Measurements from ENCODE around the gene LMX1B. TPM values are rescaled to one million over a fixed set of nuclear protein-coding genes. Genes with fewer than 3 reads are reported as not detected.
"Not testable (repeated sequence)": the region's sequence is repeated elsewhere in the genome, so short reads cannot be mapped to it uniquely, and the experiment has no call there.

LMX1B gene
- total RNA-seq, 1 donor from 2014 or later, result under 0.01 TPM

DNA sequence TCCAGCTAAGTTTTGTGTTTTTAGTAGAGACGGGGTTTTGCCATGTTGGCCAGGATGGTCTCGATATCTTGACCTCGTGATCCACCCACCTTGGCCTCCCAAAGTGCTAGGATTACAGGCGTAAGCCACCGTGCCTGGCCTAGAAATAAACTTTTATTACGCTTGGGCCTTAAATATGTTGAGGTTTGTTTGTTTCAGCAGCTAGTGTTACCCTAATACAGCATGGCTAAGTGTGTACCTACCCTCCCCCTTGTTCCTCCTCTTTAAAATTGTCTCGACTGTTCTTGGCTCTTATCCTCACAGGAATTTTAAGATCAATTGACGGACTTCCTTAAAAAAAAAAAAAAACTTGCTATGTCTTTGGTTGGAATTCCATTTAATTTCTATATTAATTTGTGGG, 114.5 kb downstream of the LMX1B start:
- not testable (repeated sequence) for H3K4me3 ChIP-seq (ENCODE audit: low read length in 3 of 3); H3K27ac ChIP-seq (ENCODE audit: low read depth, low read length); H3K9me3 ChIP-seq (ENCODE audit: control insufficient read depth in 3 of 3, low read length in 3 of 3); H3K9ac ChIP-seq (ENCODE audit: low read depth in 1 of 3, low read length in 3 of 3); H3K4me1 ChIP-seq (ENCODE audit: control insufficient read depth in 3 of 3, insufficient read depth in 3 of 3, low read length in 3 of 3); H3K36me3 ChIP-seq (ENCODE audit: control insufficient read depth in 3 of 3, insufficient read depth in 3 of 3, low read length in 3 of 3)
- H3K27me3 ChIP-seq (ENCODE audit: control insufficient read depth in 3 of 3, insufficient read depth in 3 of 3, low read length in 3 of 3), result peaks cover 9 to 17% (median 15%) of the 10 kb centered on the region in 3 donors

DNA sequence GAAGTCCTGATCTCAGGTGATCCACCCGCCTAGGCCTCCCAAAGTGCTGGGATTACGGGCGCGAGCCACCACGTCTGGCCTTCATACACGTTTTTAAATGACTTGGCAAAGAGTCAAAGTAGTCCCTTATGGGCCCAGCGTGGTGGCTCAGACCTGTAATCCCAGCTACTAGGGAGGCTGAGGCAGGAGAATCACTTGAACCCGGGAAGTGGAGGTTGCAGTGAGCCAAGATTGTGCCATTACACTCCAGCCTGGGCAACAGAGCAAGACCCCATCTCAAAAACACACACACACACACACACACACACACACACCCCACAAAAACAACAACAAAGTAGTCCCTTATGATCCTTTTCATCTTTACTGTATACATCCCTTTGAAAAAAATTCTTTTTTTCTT, 116.9 kb downstream of the LMX1B start:
- H3K4me3 ChIP-seq (ENCODE audit: low read length in 3 of 3); H3K36me3 ChIP-seq (ENCODE audit: control insufficient read depth in 3 of 3, insufficient read depth in 3 of 3, low read length in 3 of 3); H3K27ac ChIP-seq (ENCODE audit: low read depth, low read length); H3K27me3 ChIP-seq (ENCODE audit: control insufficient read depth in 3 of 3, insufficient read depth in 3 of 3, low read length in 3 of 3); H3K9me3 ChIP-seq (ENCODE audit: control insufficient read depth in 3 of 3, low read length in 3 of 3); H3K4me1 ChIP-seq (ENCODE audit: control insufficient read depth in 3 of 3, insufficient read depth in 3 of 3, low read length in 3 of 3); H3K9ac ChIP-seq (ENCODE audit: low read depth in 1 of 3, low read length in 3 of 3): not testable (repeated sequence)

DNA sequence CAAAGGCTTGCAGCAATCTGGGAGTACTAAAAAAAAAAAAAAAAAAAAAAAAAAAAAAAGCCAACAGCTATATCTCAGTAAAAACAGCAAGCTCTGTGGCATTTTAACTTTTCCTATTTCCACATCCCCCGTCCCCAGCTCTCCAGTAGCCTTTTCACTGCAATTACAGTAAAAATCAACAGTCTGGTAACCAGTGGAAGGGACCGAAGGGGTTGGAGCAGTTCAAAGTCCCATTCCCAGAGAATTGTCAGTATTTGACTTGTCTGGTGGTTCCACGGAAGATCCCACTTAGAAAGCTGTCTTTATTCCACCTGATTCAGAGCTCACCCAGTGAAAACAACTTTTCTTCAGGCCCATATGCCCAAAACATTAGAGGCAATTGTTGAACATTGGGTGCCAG, 119.3 kb downstream of the LMX1B start:
- no peak overlapping the region for H3K27ac ChIP-seq (ENCODE audit: low read depth, low read length)
- no peak overlapping the region for H3K4me3 ChIP-seq (ENCODE audit: low read length in 3 of 3)
- no peak overlapping the region for H3K9ac ChIP-seq (ENCODE audit: low read depth in 1 of 3, low read length in 3 of 3)
- peaks cover 3 to 8% (median 6%) of the 10 kb centered on the region in 3 donors for H3K27me3 ChIP-seq (ENCODE audit: control insufficient read depth in 3 of 3, insufficient read depth in 3 of 3, low read length in 3 of 3)
- no peaks in the 10 kb centered on the region for H3K36me3 ChIP-seq (ENCODE audit: control insufficient read depth in 3 of 3, insufficient read depth in 3 of 3, low read length in 3 of 3)
- no peaks in the 10 kb centered on the region for H3K4me1 ChIP-seq (ENCODE audit: control insufficient read depth in 3 of 3, insufficient read depth in 3 of 3, low read length in 3 of 3)
- H3K9me3 ChIP-seq (ENCODE audit: control insufficient read depth in 3 of 3, low read length in 3 of 3), result peaks cover 0 to 2% (median 0%) of the 10 kb centered on the region in 3 donors

DNA sequence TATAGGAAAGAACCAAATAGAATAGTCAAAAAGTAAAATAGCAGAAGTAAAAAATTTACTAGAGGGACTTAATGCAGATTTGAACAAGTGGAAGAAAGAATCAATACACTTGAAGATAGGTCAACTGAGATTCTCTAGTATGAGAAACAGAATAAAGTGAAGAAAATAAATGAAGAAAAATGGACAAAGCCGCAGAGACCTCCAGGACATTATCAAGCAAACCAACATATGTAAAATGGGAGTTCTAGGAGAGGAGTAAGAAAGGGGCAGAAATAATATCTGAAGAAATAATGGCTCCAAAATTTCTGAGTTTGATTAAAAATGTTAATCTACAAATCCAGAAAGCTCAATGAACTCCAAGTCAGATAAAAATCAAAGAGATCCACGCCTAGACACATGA, 121.1 kb downstream of the LMX1B start:
- H3K4me3 ChIP-seq (ENCODE audit: low read length in 3 of 3), result no peak overlapping the region
- no peak overlapping the region for H3K9ac ChIP-seq (ENCODE audit: low read depth in 1 of 3, low read length in 3 of 3)
- no peak overlapping the region for H3K27ac ChIP-seq (ENCODE audit: low read depth, low read length)
- H3K9me3 ChIP-seq (ENCODE audit: control insufficient read depth in 3 of 3, low read length in 3 of 3), result peaks cover 0 to 2% (median 0%) of the 10 kb centered on the region in 3 donors
- peaks cover 8 to 14% (median 8%) of the 10 kb centered on the region in 3 donors for H3K27me3 ChIP-seq (ENCODE audit: control insufficient read depth in 3 of 3, insufficient read depth in 3 of 3, low read length in 3 of 3)
- H3K36me3 ChIP-seq (ENCODE audit: control insufficient read depth in 3 of 3, insufficient read depth in 3 of 3, low read length in 3 of 3), result no peaks in the 10 kb centered on the region
- H3K4me1 ChIP-seq (ENCODE audit: control insufficient read depth in 3 of 3, insufficient read depth in 3 of 3, low read length in 3 of 3), result no peaks in the 10 kb centered on the region

DNA sequence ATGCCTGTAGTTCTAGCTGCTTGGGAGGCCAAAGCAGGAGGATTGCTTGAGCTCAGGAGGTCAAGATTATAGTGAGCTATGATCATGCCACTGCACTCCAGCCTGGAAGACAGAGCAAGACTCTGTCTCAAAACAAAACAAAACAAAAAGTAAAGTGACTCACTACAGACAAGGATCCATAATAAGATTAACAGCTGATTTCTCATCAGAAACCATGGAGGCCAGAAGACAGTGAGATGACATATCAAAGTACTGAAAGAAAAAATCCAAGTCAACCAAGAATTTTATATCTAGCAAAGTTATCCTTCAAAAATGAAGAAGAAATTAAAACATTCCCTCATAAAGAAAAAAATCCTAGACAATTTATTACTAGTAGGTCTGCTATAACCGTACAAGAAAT, 121.8 kb downstream of the LMX1B start:
- Histone ChIP-seq H3K4me3 (ENCODE audit: low read length in 3 of 3) (no peak overlapping the region), H3K27me3 (ENCODE audit: control insufficient read depth in 3 of 3, insufficient read depth in 3 of 3, low read length in 3 of 3) (peaks cover 8 to 14% (median 11%) of the 10 kb centered on the region in 3 donors), H3K9me3 (ENCODE audit: control insufficient read depth in 3 of 3, low read length in 3 of 3) (peaks cover 0 to 2% (median 0%) of the 10 kb centered on the region in 3 donors), H3K27ac (ENCODE audit: low read depth, low read length) (no peak overlapping the region), H3K9ac (ENCODE audit: low read depth in 1 of 3, low read length in 3 of 3) (no peak overlapping the region), H3K36me3 (ENCODE audit: control insufficient read depth in 3 of 3, insufficient read depth in 3 of 3, low read length in 3 of 3) (no peaks in the 10 kb centered on the region), H3K4me1 (ENCODE audit: control insufficient read depth in 3 of 3, insufficient read depth in 3 of 3, low read length in 3 of 3) (no peaks in the 10 kb centered on the region)

DNA sequence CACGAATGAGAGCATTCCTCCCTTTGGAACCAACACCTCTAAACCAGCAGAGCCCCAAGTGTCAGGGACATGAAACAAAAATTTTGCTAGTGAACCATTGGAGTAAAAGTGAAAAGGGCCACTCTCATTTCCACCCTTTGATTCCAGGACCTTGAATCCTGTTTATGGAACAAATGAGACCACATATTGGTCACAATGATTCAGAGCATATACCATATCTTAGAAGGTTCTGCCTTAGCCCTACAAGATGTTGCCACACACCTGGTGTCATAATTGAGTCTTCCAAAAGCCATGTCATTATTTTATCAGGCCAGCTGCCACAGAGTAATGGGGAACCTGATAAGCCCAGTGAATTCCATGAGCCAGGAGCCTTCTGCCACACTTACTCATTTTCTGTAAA, 124.8 kb downstream of the LMX1B start:
- no peaks in the 10 kb centered on the region for H3K36me3 ChIP-seq (ENCODE audit: control insufficient read depth in 3 of 3, insufficient read depth in 3 of 3, low read length in 3 of 3)
- no peak overlapping the region for H3K27ac ChIP-seq (ENCODE audit: low read depth, low read length)
- peaks cover 0 to 2% (median 0%) of the 10 kb centered on the region in 3 donors for H3K9me3 ChIP-seq (ENCODE audit: control insufficient read depth in 3 of 3, low read length in 3 of 3)

DNA sequence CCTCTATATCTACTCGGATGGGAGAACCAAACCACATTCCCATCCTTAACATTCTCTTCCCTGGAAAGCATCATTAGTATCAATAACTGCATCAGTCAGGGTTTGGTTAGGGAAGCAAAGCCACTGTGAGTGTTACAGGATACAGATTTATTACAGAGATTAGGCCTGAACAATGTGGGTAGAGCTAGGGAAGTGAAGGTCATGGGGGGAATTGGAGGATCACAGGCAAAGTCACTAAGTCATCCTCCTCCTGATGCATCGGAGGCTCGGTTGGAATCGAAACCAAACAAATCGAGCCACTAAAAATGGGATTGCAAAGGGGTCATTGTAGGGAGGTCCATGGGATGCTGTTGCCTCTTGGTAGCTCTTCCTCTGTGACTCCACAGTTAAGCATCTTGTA, 129.3 kb downstream of the LMX1B start:
- H3K4me1 ChIP-seq (ENCODE audit: control insufficient read depth in 3 of 3, insufficient read depth in 3 of 3, low read length in 3 of 3), result no peaks in the 10 kb centered on the region
- H3K4me3 ChIP-seq (ENCODE audit: low read length in 3 of 3), result no peak overlapping the region
- peaks cover 11 to 27% (median 11%) of the 10 kb centered on the region in 3 donors for H3K27me3 ChIP-seq (ENCODE audit: control insufficient read depth in 3 of 3, insufficient read depth in 3 of 3, low read length in 3 of 3)
- no peaks in the 10 kb centered on the region for H3K36me3 ChIP-seq (ENCODE audit: control insufficient read depth in 3 of 3, insufficient read depth in 3 of 3, low read length in 3 of 3)
- H3K9ac ChIP-seq (ENCODE audit: low read depth in 1 of 3, low read length in 3 of 3), result no peak overlapping the region
- no peaks in the 10 kb centered on the region for H3K9me3 ChIP-seq (ENCODE audit: control insufficient read depth in 3 of 3, low read length in 3 of 3)
- H3K27ac ChIP-seq (ENCODE audit: low read depth, low read length), result no peak overlapping the region

More for the DNA sequence above, 124.8 kb downstream of the LMX1B start:
- Histone ChIP-seq H3K9ac (ENCODE audit: low read depth in 1 of 3, low read length in 3 of 3) (no peak overlapping the region), H3K27me3 (ENCODE audit: control insufficient read depth in 3 of 3, insufficient read depth in 3 of 3, low read length in 3 of 3) (peaks cover 5 to 11% (median 6%) of the 10 kb centered on the region in 3 donors), H3K4me3 (ENCODE audit: low read length in 3 of 3) (no peak overlapping the region), H3K4me1 (ENCODE audit: control insufficient read depth in 3 of 3, insufficient read depth in 3 of 3, low read length in 3 of 3) (no peaks in the 10 kb centered on the region)

DNA sequence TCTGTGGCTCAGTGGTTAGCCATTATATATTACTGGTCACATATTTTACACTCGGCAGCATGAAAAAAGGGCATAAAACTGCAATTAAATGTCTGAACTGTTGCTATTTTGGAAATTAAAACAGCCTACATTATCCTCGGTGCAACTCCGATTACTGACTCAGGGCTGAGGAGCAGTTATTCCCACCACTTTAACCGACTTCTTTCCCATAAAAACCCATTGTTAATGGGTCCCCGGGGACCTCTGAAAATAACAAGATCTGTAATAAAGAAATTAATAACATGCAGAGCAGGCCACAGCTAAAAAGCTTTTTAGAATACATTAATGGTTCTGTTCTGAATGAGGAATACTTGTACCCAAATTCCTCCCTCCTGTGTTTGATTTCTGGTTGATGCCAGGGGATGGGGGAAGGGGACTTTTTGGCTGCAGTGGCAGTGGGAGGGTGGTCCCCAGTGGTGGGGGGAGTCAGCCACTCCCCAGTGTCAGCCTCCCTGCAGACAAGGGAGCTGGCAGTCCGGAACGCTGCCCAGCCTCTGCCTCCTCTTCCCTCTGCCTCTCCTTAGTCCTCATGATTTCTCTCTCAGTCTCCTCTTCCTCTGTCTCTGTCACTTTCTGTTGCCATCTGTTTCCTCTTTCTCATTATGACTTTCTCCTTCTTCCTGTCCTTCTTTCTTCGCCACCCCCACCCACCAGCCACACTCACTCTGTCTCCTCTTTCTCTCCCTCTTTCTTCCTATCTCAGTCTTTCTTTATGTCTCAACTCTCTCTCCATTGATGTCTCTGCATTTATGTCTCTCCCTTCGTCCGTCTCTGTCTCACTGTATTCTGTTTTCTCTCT, 132.1 kb downstream of the LMX1B start:
- Histone ChIP-seq H3K27ac (ENCODE audit: low read depth, low read length) (no peak overlapping the region), H3K9me3 (ENCODE audit: control insufficient read depth in 3 of 3, low read length in 3 of 3) (no peaks in the 10 kb centered on the region), H3K4me1 (ENCODE audit: control insufficient read depth in 3 of 3, insufficient read depth in 3 of 3, low read length in 3 of 3) (no peaks in the 10 kb centered on the region), H3K27me3 (ENCODE audit: control insufficient read depth in 3 of 3, insufficient read depth in 3 of 3, low read length in 3 of 3) (peaks cover 11 to 26% (median 12%) of the 10 kb centered on the region in 3 donors), H3K9ac (ENCODE audit: low read depth in 1 of 3, low read length in 3 of 3) (no peak overlapping the region), H3K36me3 (ENCODE audit: control insufficient read depth in 3 of 3, insufficient read depth in 3 of 3, low read length in 3 of 3) (no peaks in the 10 kb centered on the region), H3K4me3 (ENCODE audit: low read length in 3 of 3) (no peak overlapping the region)

Other genes with a start within 250 kb of the LMX1B start
- 12.0 TPM for gene ZBTB43, start 191.1 kb downstream of the LMX1B start, total RNA-seq
- gene ZBTB34, start 246.7 kb downstream of the LMX1B start, total RNA-seq, result 17.2 TPM

All from skeletal muscle tissue (tissue), 4 donors.